Right renal cortex interstitium (tissue), 3 donors: Measurements from ENCODE around the gene MYO7B. TPM values are rescaled to one million over a fixed set of nuclear protein-coding genes. Genes with fewer than 3 reads are reported as not detected.

ENCODE experiments used
- polyA plus RNA-seq, 3 donors: library from polyadenylated mRNA; unstranded; fragments of 120-200 nt; gene quantifications; one replicate each; pipeline ENCODE4 v1.2.1, GENCODE V29; 2013; ENCODE audit not compliant: insufficient read length in 3 of 3

Gene MYO7B
- polyA plus RNA-seq, 3 donors, result 18.0 to 22.3 (median 19.9) TPM

Other genes with a start within 250 kb of the MYO7B start
- 10 to 100 TPM; 70.4 to 79.7 (median 70.7) TPM for gene ERCC3, start 241.5 kb upstream of the MYO7B start, polyA plus RNA-seq
- gene MAP3K2, start 147.7 kb upstream of the MYO7B start, polyA plus RNA-seq, result 10 to 100 TPM; 23.2 to 25.4 (median 23.7) TPM
- 1 to 10 TPM; 1.8 to 5.4 (median 3.2) TPM for gene PROC, start 117.3 kb upstream of the MYO7B start, polyA plus RNA-seq
- gene IWS1, start 9.2 kb upstream of the MYO7B start, polyA plus RNA-seq, result 10 to 100 TPM; 72.3 to 77.6 (median 76.5) TPM
- gene GPR17, start 110.5 kb downstream of the MYO7B start, polyA plus RNA-seq, result under 1 TPM; 0.29 to 0.53 (median 0.51) TPM
- 10 to 100 TPM; 16.4 to 16.5 (median 16.4) TPM for gene LIMS2, start 139.8 kb downstream of the MYO7B start, polyA plus RNA-seq
- gene SFT2D3, start 165.8 kb downstream of the MYO7B start, polyA plus RNA-seq, result not detected